Activated T-cell treated with anti-CD3 and anti-CD28 coated beads, Interleukin-2, amount 50 U/mL, for 1 hour (primary cell): ENCODE data around the gene PTPRN2.

ENCODE experiments used
- DNase-seq: peaks from one replicate; pipeline ENCODE4 v3.0.0-alpha.2; 2020

PTPRN2 gene

GRCh38 chr7:158123214-158123613 is 464.4 kb downstream of the PTPRN2 start:
- DNase-seq, result no peak

GRCh38 chr7:158121441-158122045 is 466.1 kb downstream of the PTPRN2 start:
- no peak for DNase-seq

- no peak for DNase-seq
Measured at GRCh38 chr7:158120716-158121115, 466.9 kb downstream of the PTPRN2 start.

GRCh38 chr7:158120316-158120715 is 467.3 kb downstream of the PTPRN2 start:
- no peak for DNase-seq

GRCh38 chr7:158117341-158118222 is 470.0 kb downstream of the PTPRN2 start:
- DNase-seq, result no peak

GRCh38 chr7:158116235-158116634 is 471.4 kb downstream of the PTPRN2 start:
- DNase-seq, result no peak

- no peak for DNase-seq
Measured at GRCh38 chr7:158114056-158114850, 473.4 kb downstream of the PTPRN2 start.

GRCh38 chr7:158113321-158114025 is 474.1 kb downstream of the PTPRN2 start:
- DNase-seq, result no peak

GRCh38 chr7:158112571-158113320 is 474.9 kb downstream of the PTPRN2 start:
- no peak for DNase-seq

- no peak for DNase-seq
Measured at GRCh38 chr7:158111906-158112570, 475.6 kb downstream of the PTPRN2 start.

GRCh38 chr7:158111049-158111751 is 476.4 kb downstream of the PTPRN2 start:
- DNase-seq, result no peak

GRCh38 chr7:158110661-158111048 is 477.0 kb downstream of the PTPRN2 start:
- DNase-seq, result no peak

GRCh38 chr7:158110034-158110590 is 477.5 kb downstream of the PTPRN2 start:
- no peak for DNase-seq

- no peak for DNase-seq
Measured at GRCh38 chr7:158109364-158110033, 478.1 kb downstream of the PTPRN2 start.

GRCh38 chr7:158108646-158109293 is 478.9 kb downstream of the PTPRN2 start:
- DNase-seq, result no peak

- DNase-seq, result no peak
Measured at GRCh38 chr7:158107806-158108205, 479.8 kb downstream of the PTPRN2 start.

- no peak for DNase-seq
Measured at GRCh38 chr7:158106272-158106671, 481.4 kb downstream of the PTPRN2 start.

GRCh38 chr7:158103378-158103777 is 484.2 kb downstream of the PTPRN2 start:
- DNase-seq, result no peak

GRCh38 chr7:158102897-158103296 is 484.7 kb downstream of the PTPRN2 start:
- DNase-seq, result no peak
